SKM-1 (cell line): Measurements from ENCODE around the gene ZMAT1.
"Not testable (repeated sequence)": the region's sequence is repeated elsewhere in the genome, so short reads cannot be mapped to it uniquely, and the experiment has no call there.

Experiments used
- DNase-seq: peaks from one replicate; lab custom pipeline; 2025; ENCODE audit not compliant: unreplicated experiment; lab: John Stamatoyannopoulos, UW

The ZMAT1 gene

GRCh38 chrX:101931488-101932248 is at the start of gene ZMAT1:
Gene ZMAT1 (minus strand): TSS chrX:101932027. CDS start chrX:101932008, 19 bp downstream.
- peak; percentile 79 for DNase-seq

- no peak for DNase-seq
Measured at GRCh38 chrX:101977106-101977505, 45.3 kb upstream of the ZMAT1 start.

GRCh38 chrX:101973066-101973465 is 41.2 kb upstream of the ZMAT1 start:
- DNase-seq: no peak

GRCh38 chrX:101964923-101965539 is 33.2 kb upstream of the ZMAT1 start:
- not testable (repeated sequence) for DNase-seq

GRCh38 chrX:101958139-101958538 is 26.3 kb upstream of the ZMAT1 start:
- DNase-seq: no peak

GRCh38 chrX:101957174-101957573 is 25.3 kb upstream of the ZMAT1 start:
- no peak for DNase-seq

- DNase-seq: no peak
Measured at GRCh38 chrX:101956556-101956955, 24.7 kb upstream of the ZMAT1 start.

- DNase-seq: no peak
Measured at GRCh38 chrX:101950581-101950980, 18.8 kb upstream of the ZMAT1 start.

- no peak for DNase-seq
Measured at GRCh38 chrX:101932249-101932570, 383 bp upstream of the ZMAT1 start.

- DNase-seq: no peak
Measured at GRCh38 chrX:101931136-101931487, 715 bp downstream of the ZMAT1 start.

- DNase-seq: no peak
Measured at GRCh38 chrX:101925733-101926132, 6.1 kb downstream of the ZMAT1 start.

- no peak for DNase-seq
Measured at GRCh38 chrX:101918751-101919150, 13.1 kb downstream of the ZMAT1 start.

- DNase-seq: no peak
Measured at GRCh38 chrX:101906136-101906796, 25.6 kb downstream of the ZMAT1 start.

- DNase-seq: no peak
Measured at GRCh38 chrX:101904996-101905395, 26.8 kb downstream of the ZMAT1 start.
